Testis (tissue), 3 donors: Measurements from ENCODE around the gene MAB21L3. TPM values are rescaled to one million over a fixed set of nuclear protein-coding genes. Genes with fewer than 3 reads are reported as not detected.

Experiments used
- DNase-seq: peaks from one replicate; pipeline ENCODE4 v3.0.0-alpha.2; 2019
- H3K27ac ChIP-seq, 2 donors: fragments of 200-600 bp; sonication (generic); one replicate each; pipeline ENCODE4 v1.5.1; 2019
- H3K27me3 ChIP-seq: fragments of 200-600 bp; sonication (generic); one replicate; pipeline ENCODE4 v1.5.1; 2019
- H3K36me3 ChIP-seq: fragments of 200-600 bp; sonication (generic); one replicate; pipeline ENCODE4 v1.5.1; 2017; ENCODE audit warnings: low read depth; ENCODE audit errors: missing control alignments
- H3K4me1 ChIP-seq: fragments of 200-600 bp; sonication (generic); one replicate; pipeline ENCODE4 v1.5.1; 2019
- H3K4me3 ChIP-seq, 2 donors: fragments of 200-600 bp; sonication (generic); one replicate each; pipeline ENCODE4 v1.5.1; 2017 to 2019
- H3K9me3 ChIP-seq: fragments of 200-600 bp; sonication (generic); one replicate; pipeline ENCODE4 v1.5.1; 2017
- POLR2A ChIP-seq: fragments of 450-650 bp; IDR thresholded peaks from one replicate; pipeline ENCODE4 v1.6.1; 2017; ENCODE audit warnings: antibody characterized with exemption, mild to moderate bottlenecking, moderate library complexity
- WGBS, 2 donors: methylation state at CpG; one replicate each; pipeline ENCODE4 v1.1.5; 2018; 5-methylcytosine and 5-hydroxymethylcytosine counted together
- intact Hi-C: fragments of 100-400 bp; cut with DNase I; formaldehyde crosslinking; loops from one replicate; pipeline ENCODE4 v1.15.1; 2023; ENCODE audit warnings: low total_unique reads
- polyA plus RNA-seq: library from polyadenylated mRNA; stranded (reverse); fragments of 350-450 nt; fragmentation: Illumina TruSeq; extraction: RNeasy Lipid Tissue Mini Kit (QIAGEN cat#74804); gene quantifications from one replicate; pipeline ENCODE4 v1.2.3, GENCODE V29; 2014; ENCODE audit warnings: low read depth, low replicate concordance; ENCODE audit not compliant: insufficient read depth
- total RNA-seq, 2 donors: library from RNA; depleted of rRNA; stranded (reverse); fragments of >200 nt; gene quantifications; one replicate each; pipeline ENCODE4 v1.2.3, GENCODE V29; 2016
- TF ChIP-seq, protein P1 (sequence below), 3 experiments: fragments of 450-650 bp in 2 of 3; fragments of 200-600 bp in 1 of 3; sonication (generic) in 1 of 3; IDR thresholded peaks; one replicate each; pipeline ENCODE4 v1.5.1; 2016 to 2019; ENCODE audit warnings: antibody characterized with exemption in 3 of 3, mild to moderate bottlenecking in 2 of 3, moderate library complexity in 1 of 3

The MAB21L3 gene
- total and polyA plus RNA-seq, 3 donors from 2014 or later: 0.37 to 3.8 (median 1.8) TPM

DNA sequence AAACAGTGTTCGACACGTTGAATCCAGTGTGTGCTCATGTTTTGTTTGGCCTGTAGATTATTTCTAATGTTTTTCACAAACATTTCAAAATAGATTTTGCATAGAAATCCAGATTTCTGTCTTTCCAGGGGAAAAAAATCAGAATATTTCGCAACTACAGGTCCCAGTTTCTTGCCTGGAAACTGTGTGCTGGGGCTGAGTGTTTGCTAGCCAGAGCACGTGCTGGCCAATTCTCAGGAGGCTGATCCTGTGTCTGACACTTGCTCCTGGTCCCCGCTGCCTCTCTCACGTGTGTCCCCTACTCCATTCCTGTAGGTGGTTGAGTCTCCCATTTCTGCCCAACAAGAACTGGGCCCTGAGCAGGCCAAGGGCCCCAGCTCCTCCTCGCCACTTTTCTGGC, 2.4 kb downstream of the MAB21L3 start:
- H3K9me3 ChIP-seq: no peaks in the 10 kb centered on the region
- intact Hi-C loops: no loop called here
- DNase-seq: no peak

DNA sequence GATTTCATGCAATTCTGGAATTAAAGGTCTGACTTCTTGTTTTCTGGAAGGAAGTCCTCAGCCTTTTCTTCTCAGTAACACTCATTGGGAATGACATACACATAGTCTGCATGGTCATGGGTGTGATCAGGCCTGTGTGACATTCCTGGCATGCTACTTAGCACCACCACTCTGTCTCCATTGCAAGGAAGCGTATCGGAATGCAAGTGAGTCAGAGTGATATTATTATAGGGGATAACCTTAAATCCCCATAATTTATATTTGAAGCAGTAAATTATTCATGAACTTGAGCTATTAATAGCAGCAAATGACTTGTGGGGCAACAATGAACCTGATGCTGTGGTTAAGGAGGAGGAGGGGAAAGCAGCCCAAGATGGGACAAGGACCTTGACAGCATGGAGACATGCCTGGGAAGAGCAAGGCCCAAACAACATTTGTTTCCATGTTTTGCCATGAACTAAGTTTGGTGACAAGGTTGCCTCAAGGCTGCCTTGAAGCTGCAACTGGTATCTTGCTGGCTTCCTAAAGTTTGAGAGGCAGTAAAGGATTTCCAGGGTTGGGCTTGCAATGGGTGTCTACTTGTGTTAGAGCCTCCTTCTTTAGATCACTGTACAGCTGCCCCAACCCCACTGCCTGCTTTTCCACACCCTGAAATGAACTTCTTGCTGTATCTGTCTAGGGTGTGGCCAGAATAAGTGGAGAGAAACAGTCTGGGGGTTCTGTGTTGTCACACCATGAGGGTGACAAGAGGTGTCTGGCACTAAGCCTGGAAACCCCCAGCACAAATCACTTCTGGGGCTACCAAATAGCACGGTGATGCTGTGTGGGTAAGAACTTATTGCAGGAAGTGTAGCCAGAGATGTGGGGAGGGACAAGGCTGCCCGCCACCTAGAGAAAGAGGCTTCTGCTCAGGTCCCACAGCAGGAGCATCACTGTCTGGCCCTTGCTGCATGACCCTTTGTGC, 4.6 kb downstream of the MAB21L3 start:
- Histone ChIP-seq H3K27me3 (no peaks in the 10 kb centered on the region), H3K4me3 (no peak overlapping the region), H3K4me1 (no peaks in the 10 kb centered on the region), H3K27ac (no peak overlapping the region), H3K9me3 (no peaks in the 10 kb centered on the region), H3K36me3 (no peaks in the 10 kb centered on the region)
- WGBS, 2 donors: 91 to 94% methylated on average over 4 of the region's 4 CpGs
- no peak for DNase-seq
- no peak for TF ChIP-seq POLR2A
- TF ChIP-seq, protein P1, sequence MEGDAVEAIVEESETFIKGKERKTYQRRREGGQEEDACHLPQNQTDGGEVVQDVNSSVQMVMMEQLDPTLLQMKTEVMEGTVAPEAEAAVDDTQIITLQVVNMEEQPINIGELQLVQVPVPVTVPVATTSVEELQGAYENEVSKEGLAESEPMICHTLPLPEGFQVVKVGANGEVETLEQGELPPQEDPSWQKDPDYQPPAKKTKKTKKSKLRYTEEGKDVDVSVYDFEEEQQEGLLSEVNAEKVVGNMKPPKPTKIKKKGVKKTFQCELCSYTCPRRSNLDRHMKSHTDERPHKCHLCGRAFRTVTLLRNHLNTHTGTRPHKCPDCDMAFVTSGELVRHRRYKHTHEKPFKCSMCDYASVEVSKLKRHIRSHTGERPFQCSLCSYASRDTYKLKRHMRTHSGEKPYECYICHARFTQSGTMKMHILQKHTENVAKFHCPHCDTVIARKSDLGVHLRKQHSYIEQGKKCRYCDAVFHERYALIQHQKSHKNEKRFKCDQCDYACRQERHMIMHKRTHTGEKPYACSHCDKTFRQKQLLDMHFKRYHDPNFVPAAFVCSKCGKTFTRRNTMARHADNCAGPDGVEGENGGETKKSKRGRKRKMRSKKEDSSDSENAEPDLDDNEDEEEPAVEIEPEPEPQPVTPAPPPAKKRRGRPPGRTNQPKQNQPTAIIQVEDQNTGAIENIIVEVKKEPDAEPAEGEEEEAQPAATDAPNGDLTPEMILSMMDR (IDR thresholded peaks at IDR 0.05): no peak
- intact Hi-C loops: no loop called here

More for the DNA sequence above, 2.4 kb downstream of the MAB21L3 start:
- Histone ChIP-seq H3K27ac (no peak overlapping the region), H3K4me3 (no peak overlapping the region), H3K36me3 (no peaks in the 10 kb centered on the region), H3K4me1 (no peaks in the 10 kb centered on the region), H3K27me3 (no peaks in the 10 kb centered on the region)
- TF ChIP-seq POLR2A: no peak
- TF ChIP-seq, protein P1 (IDR thresholded peaks at IDR 0.05): no peak
- WGBS, 2 donors: 85 to 91% methylated on average over 7 of the region's 7 CpGs

DNA sequence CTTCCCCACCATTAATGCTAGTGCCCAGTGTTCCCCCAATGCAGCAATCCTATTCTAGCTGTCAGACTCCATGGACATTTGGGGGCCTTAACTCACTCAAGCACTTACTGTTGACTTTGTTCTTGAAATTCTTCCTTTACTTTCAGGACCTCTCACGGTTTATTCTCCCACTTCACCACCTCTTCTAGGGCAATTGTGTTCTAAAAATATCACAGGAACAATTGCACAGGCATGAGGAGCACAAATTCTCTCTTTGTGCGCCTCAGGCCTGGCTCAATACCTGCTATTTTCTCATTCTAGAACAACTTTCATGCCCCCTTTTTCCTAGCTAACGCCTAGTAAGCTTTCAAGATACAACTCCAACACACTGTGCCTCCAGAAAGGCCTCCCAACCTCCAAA, 7.3 kb downstream of the MAB21L3 start:
- intact Hi-C loops: no loop called here
- WGBS, 2 donors: 87 to 90% methylated on average over 3 of the region's 3 CpGs
- H3K27ac ChIP-seq: no peak overlapping the region

GRCh38 chr1:116119876-116120275, 8.7 kb downstream of the MAB21L3 start:
- Histone ChIP-seq H3K4me1 (no peaks in the 10 kb centered on the region), H3K27ac (no peak overlapping the region), H3K27me3 (no peaks in the 10 kb centered on the region), H3K9me3 (no peaks in the 10 kb centered on the region), H3K4me3 (no peak overlapping the region), H3K36me3 (no peaks in the 10 kb centered on the region)
- intact Hi-C loops: no loop called here
- 81 to 86% methylated on average over 3 of the region's 3 CpGs for WGBS, 2 donors
- no peak for TF ChIP-seq POLR2A
- TF ChIP-seq, protein P1 (IDR thresholded peaks at IDR 0.05): no peak
- DNase-seq: no peak

More for the DNA sequence above, 7.3 kb downstream of the MAB21L3 start:
- no peaks in the 10 kb centered on the region for H3K4me1 ChIP-seq
- no peaks in the 10 kb centered on the region for H3K36me3 ChIP-seq
- H3K9me3 ChIP-seq: no peaks in the 10 kb centered on the region
- no peaks in the 10 kb centered on the region for H3K27me3 ChIP-seq
- TF ChIP-seq, protein P1 (IDR thresholded peaks at IDR 0.05): no peak
- no peak for TF ChIP-seq POLR2A
- DNase-seq: no peak
- no peak overlapping the region for H3K4me3 ChIP-seq
